Brain microvascular endothelial cell (primary cell): ENCODE data around the gene EML3.
"Not testable (repeated sequence)": the region's sequence is repeated elsewhere in the genome, so short reads cannot be mapped to it uniquely, and the experiment has no call there.

ENCODE experiments used
- DNase-seq: peaks from one replicate; pipeline ENCODE4 v3.0.0-alpha.2; 2020
- H3K27ac ChIP-seq: fragments of 250-450 bp; sonication (Bioruptor Pico); 2 replicates; pipeline ENCODE4 v1.5.1; 2020; ENCODE audit warnings: mild to moderate bottlenecking, moderate library complexity
- H3K27me3 ChIP-seq: fragments of 250-450 bp; sonication (Bioruptor Pico); replicated peaks from 2 replicates; pipeline ENCODE4 v1.5.1; 2020; ENCODE audit warnings: mild to moderate bottlenecking
- H3K36me3 ChIP-seq: fragments of 250-450 bp; sonication (Bioruptor Pico); replicated peaks from 2 replicates; pipeline ENCODE4 v1.5.1; 2020; ENCODE audit warnings: mild to moderate bottlenecking
- H3K4me3 ChIP-seq: 2 replicates; pipeline ENCODE4 v1.5.1; 2011; ENCODE audit warnings: low read depth, mild to moderate bottlenecking, control low read depth, low read length, moderate library complexity
- in situ Hi-C: cut with HindIII; loops from 2 replicates; pipeline ENCODE4 v1.10.0; 2017; ENCODE audit warnings: low sequenced_read_pairs, low pct_ligation_motif_present
- TF ChIP-seq, protein P1 (sequence below): IDR thresholded peaks from 2 replicates; pipeline ENCODE4 v1.5.1; 2011; ENCODE audit warnings: low read depth, mild to moderate bottlenecking, moderate library complexity, low read length, control low read depth, inconsistent platforms; ENCODE audit errors: missing control alignments

The EML3 gene

GRCh38 chr11:62591448-62592145 lies 21.0 kb downstream of the EML3 start, which contains the start of gene TUT1:
Gene TUT1, minus strand, starts transcription at chr11:62591523. Its CDS starts 38 bp downstream, at chr11:62591485.
- DNase-seq = peak; percentile 98
- Histone ChIP-seq H3K36me3 (peaks cover 47% of the 10 kb centered on the region), H3K27me3 (no peaks in the 10 kb centered on the region), H3K4me3 (peak within 1 kb of the TSS; percentile 84), H3K27ac (peak within 1 kb of the TSS; percentile 70)
- in situ Hi-C loops = no loop called here
- TF ChIP-seq, protein P1, sequence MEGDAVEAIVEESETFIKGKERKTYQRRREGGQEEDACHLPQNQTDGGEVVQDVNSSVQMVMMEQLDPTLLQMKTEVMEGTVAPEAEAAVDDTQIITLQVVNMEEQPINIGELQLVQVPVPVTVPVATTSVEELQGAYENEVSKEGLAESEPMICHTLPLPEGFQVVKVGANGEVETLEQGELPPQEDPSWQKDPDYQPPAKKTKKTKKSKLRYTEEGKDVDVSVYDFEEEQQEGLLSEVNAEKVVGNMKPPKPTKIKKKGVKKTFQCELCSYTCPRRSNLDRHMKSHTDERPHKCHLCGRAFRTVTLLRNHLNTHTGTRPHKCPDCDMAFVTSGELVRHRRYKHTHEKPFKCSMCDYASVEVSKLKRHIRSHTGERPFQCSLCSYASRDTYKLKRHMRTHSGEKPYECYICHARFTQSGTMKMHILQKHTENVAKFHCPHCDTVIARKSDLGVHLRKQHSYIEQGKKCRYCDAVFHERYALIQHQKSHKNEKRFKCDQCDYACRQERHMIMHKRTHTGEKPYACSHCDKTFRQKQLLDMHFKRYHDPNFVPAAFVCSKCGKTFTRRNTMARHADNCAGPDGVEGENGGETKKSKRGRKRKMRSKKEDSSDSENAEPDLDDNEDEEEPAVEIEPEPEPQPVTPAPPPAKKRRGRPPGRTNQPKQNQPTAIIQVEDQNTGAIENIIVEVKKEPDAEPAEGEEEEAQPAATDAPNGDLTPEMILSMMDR = no peak

GRCh38 chr11:62588966-62589637 lies 23.5 kb downstream of the EML3 start:
- H3K27me3 ChIP-seq = no peaks in the 10 kb centered on the region
- H3K27ac ChIP-seq = no peak overlapping the region
- H3K4me3 ChIP-seq = no peak overlapping the region
- DNase-seq = peak; percentile 50
- peaks cover 30% of the 10 kb centered on the region for H3K36me3 ChIP-seq
- TF ChIP-seq, protein P1 = peak; percentile 64
- in situ Hi-C loops = no loop called here

- H3K27me3 ChIP-seq, in situ Hi-C loops, H3K4me3 ChIP-seq, DNase-seq, H3K27ac ChIP-seq: not testable (repeated sequence)
- H3K36me3 ChIP-seq = peaks cover 28% of the 10 kb centered on the region
These were observed 27.2 kb downstream of the EML3 start for GRCh38 chr11:62585356-62585755.

- DNase-seq, H3K4me3 ChIP-seq, H3K27me3 ChIP-seq, H3K27ac ChIP-seq, in situ Hi-C loops: not testable (repeated sequence)
- H3K36me3 ChIP-seq = peaks cover 28% of the 10 kb centered on the region
These were observed 30.8 kb downstream of the EML3 start for GRCh38 chr11:62581735-62582134.

- TF ChIP-seq, protein P1 = no peak
- no peaks in the 10 kb centered on the region for H3K27me3 ChIP-seq
- no peak for DNase-seq
- no peak overlapping the region for H3K27ac ChIP-seq
- H3K36me3 ChIP-seq = peaks cover 22% of the 10 kb centered on the region
- H3K4me3 ChIP-seq = no peak overlapping the region
- in situ Hi-C loops = no loop called here
These were observed 31.4 kb downstream of the EML3 start for GRCh38 chr11:62580959-62581715.

DNA sequence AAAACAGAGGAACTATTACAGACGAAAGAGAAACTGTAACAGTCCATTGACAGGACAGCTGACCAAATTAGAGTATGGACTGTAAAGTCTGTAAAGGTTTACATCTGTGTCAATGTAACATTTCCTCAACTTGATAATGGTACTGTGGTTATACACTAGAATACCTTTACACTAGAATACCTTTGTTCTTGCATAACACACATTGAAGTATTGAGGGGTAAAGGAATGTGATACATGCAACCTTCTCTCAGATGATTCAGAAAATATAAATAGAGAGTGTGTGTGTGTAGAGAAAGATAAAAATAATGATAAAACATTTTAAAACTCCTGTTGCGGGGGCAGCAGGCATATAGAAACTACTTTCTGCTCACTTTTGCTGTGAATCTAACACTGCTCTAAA lies 33.3 kb downstream of the EML3 start:
- Histone ChIP-seq H3K4me3 (no peak overlapping the region), H3K27ac (no peak overlapping the region), H3K36me3 (peaks cover 20% of the 10 kb centered on the region), H3K27me3 (no peaks in the 10 kb centered on the region)
- in situ Hi-C loops = no loop called here
- DNase-seq = no peak
- TF ChIP-seq, protein P1 = no peak
